ENCODE data around the gene PLEK.

- no peak for TF ChIP-seq CTCF (IDR thresholded peaks at IDR 0.05)
- TF ChIP-seq POLR2A (IDR thresholded peaks at IDR 0.05) = no peak
These were observed 53.3 kb downstream of the PLEK start for GRCh38 chr2:68418419-68418818.
